A549 treated with AZD9567 at 1 μM for 4 hours (cell line): ENCODE results near the gene CSF1R. TPM values are rescaled to one million over a fixed set of nuclear protein-coding genes. Genes with fewer than 3 reads are reported as not detected.

Experiments used
- total RNA-seq: library from RNA; stranded (reverse); fragments of 200-300 nt; extraction: Qiagen RNA extraction; gene quantifications from 5 replicates; pipeline ENCODE4 v1.2.3, GENCODE V29; 2022; ENCODE audit not compliant: insufficient read depth

CSF1R gene
- total RNA-seq = 0.07 to 0.14 TPM (median 0.12 TPM) in 4 of 5 replicates, not detected in the other

GRCh38 chr5:150085950-150086715, at the start of gene CSF1R:
Gene CSF1R (minus strand): TSS chr5:150086554. CDS start chr5:150086427, 127 bp downstream.

Other genes starting within 250 kb of the CSF1R start
- 0.15 to 0.23 TPM (median 0.19 TPM) in 4 of 5 replicates, not detected in the other for gene PDE6A, start 141.8 kb downstream of the CSF1R start, total RNA-seq
- 33.5 to 48.2 TPM (median 47.1 TPM) in 5 replicates for gene SLC26A2, start 125.8 kb downstream of the CSF1R start, total RNA-seq
- 5.0 to 7.0 TPM (median 5.4 TPM) in 5 replicates for gene TIGD6, start 85.9 kb downstream of the CSF1R start, total RNA-seq
- 29.4 to 33.2 TPM (median 31.9 TPM) in 5 replicates for gene HMGXB3, start 85.8 kb downstream of the CSF1R start, total RNA-seq
- gene PDGFRB, start 69.3 kb upstream of the CSF1R start, total RNA-seq = 0.14 to 0.47 TPM (median 0.37 TPM) in 4 of 5 replicates, not detected in the other
- not detected in 5 replicates for gene CDX1, start 80.2 kb upstream of the CSF1R start, total RNA-seq
- 0.02 to 0.06 TPM in 2 of 5 replicates, not detected in the others for gene SLC6A7, start 103.5 kb upstream of the CSF1R start, total RNA-seq
- 0.50 to 2.3 TPM (median 0.83 TPM) in 5 replicates for gene CAMK2A, start 203.2 kb upstream of the CSF1R start, total RNA-seq
- gene ARSI, start 216.4 kb upstream of the CSF1R start, total RNA-seq = 24.7 to 28.6 TPM (median 26.6 TPM) in 5 replicates